Right atrium auricular region (tissue), 2 donors: ENCODE data around the gene HCLS1. TPM values are rescaled to one million over a fixed set of nuclear protein-coding genes. Genes with fewer than 3 reads are reported as not detected.

ENCODE experiments used
- DNase-seq: peaks from one replicate; pipeline ENCODE4 v3.0.0-alpha.2; 2019; ENCODE audit warnings: low spot score
- H3K27ac ChIP-seq, 2 donors: fragments of 200-600 bp; sonication (generic); 1 replicate in 1 of 2; 2 replicates in 1 of 2; pipeline ENCODE4 v1.5.1; 2016 to 2019
- H3K27me3 ChIP-seq, 2 donors: fragments of 200-600 bp; sonication (generic); one replicate each; pipeline versions ENCODE4 v1.5.1 to v1.6.0; 2017 to 2019
- H3K36me3 ChIP-seq: fragments of 200-600 bp; sonication (generic); one replicate; pipeline ENCODE4 v1.5.1; 2016
- H3K4me1 ChIP-seq, 2 donors: fragments of 200-600 bp; sonication (generic); one replicate each; pipeline versions ENCODE4 v1.5.1 to v1.6.0; 2017 to 2019
- H3K4me3 ChIP-seq, 2 donors: fragments of 200-600 bp; sonication (generic); 1 replicate in 1 of 2; 2 replicates in 1 of 2; pipeline ENCODE4 v1.5.1; 2017 to 2019; ENCODE audit warnings: mild to moderate bottlenecking in 1 of 2, moderate library complexity in 1 of 2
- H3K9me3 ChIP-seq, 2 donors: fragments of 200-600 bp; sonication (generic); one replicate each; pipeline ENCODE4 v1.5.1; 2019
- total RNA-seq, 2 donors: library from RNA; depleted of rRNA; stranded (reverse); fragments of >200 nt; gene quantifications; one replicate each; pipeline ENCODE4 v1.1.0, GENCODE V29; 2016
- TF ChIP-seq, protein P1 (sequence below), 2 donors: fragments of 200-600 bp; sonication (generic); IDR thresholded peaks; one replicate each; pipeline ENCODE4 v1.5.1; 2019; ENCODE audit warnings: antibody characterized with exemption in 2 of 2

Gene HCLS1
- total RNA-seq, 2 donors from 2014 or later: 9.6 to 26.1 TPM

DNA sequence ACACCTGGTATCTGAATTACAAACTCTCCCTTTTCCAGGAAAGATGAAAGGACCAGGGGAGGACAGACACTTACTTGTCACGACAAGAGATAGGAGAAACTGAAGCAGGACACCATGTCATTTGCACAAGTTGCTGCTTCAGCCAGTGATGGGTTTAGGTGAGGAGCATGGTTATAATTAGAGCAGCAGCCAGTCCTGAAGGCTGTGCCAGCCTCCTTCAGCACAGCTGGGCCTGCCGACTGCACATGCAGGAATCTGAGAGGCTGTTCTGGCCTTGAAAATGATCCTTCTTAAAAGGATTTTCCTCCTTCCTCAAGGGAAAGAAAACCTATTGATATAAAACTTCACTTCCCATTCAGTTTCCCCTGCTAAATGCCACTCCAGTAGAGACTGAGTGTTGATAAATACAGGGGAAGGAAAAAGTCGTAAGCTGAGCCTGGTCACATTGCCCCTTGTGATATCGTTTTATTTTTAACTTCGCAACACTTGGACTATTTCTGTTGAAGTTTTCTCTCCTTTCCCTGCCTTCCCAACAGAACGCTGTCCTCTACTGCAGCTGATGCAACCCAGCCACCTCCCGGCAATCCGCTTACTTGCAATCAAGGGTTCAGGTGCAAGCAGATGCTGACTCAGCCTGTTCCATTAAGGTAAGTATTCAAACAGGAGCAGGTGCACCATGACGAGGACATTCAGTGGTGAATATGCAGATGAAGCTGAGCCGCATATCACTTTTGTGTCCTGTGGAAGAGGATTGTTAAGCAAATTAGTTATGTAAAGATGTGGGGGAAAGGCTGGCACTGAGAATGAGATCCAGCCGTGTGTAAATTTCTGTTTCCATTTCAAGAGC lies 67.6 kb downstream of the HCLS1 start, which contains the start of gene FBXO40:
FBXO40 (plus strand) TSS at position 524 of the 847 bp plus-strand sequence. CDS start 27,197 bp downstream, outside the sequence.
- peak within 1 kb of the TSS; percentile 84 to 91 for H3K27ac ChIP-seq
- H3K4me1 ChIP-seq: peaks cover 0 to 4% of the 10 kb centered on the region in 2 donors
- peak within 1 kb of the TSS; percentile 48 to 51 for H3K4me3 ChIP-seq
- TF ChIP-seq, protein P1, sequence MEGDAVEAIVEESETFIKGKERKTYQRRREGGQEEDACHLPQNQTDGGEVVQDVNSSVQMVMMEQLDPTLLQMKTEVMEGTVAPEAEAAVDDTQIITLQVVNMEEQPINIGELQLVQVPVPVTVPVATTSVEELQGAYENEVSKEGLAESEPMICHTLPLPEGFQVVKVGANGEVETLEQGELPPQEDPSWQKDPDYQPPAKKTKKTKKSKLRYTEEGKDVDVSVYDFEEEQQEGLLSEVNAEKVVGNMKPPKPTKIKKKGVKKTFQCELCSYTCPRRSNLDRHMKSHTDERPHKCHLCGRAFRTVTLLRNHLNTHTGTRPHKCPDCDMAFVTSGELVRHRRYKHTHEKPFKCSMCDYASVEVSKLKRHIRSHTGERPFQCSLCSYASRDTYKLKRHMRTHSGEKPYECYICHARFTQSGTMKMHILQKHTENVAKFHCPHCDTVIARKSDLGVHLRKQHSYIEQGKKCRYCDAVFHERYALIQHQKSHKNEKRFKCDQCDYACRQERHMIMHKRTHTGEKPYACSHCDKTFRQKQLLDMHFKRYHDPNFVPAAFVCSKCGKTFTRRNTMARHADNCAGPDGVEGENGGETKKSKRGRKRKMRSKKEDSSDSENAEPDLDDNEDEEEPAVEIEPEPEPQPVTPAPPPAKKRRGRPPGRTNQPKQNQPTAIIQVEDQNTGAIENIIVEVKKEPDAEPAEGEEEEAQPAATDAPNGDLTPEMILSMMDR (IDR thresholded peaks at IDR 0.05): peak in 1 of 2 donors; percentile 44
- no peaks in the 10 kb centered on the region for H3K36me3 ChIP-seq
- no peaks in the 10 kb centered on the region for H3K9me3 ChIP-seq
- H3K27me3 ChIP-seq: no peaks in the 10 kb centered on the region
- no peak for DNase-seq

DNA sequence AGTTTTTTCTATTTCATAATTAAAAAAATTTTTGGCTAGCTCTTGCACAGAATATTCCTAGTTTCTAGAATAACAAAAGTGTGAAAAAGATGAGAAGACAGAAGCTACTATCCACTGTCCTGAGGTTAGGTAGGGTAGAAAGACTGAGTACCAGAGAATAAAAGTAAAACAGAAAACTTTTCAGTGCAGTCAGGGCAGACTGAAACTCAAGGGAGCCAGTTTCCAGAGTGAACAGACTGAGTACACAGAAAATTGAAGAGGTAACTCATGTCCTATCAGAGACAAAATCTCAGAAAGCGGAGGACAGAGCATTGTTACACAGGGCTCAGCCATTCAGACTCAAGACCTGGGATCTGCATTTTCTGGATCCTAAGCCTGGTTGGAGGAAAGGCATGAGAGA lies 76.3 kb downstream of the HCLS1 start:
- no peaks in the 10 kb centered on the region for H3K9me3 ChIP-seq
- no peak for DNase-seq
- TF ChIP-seq, protein P1 (IDR thresholded peaks at IDR 0.05): no peak

DNA sequence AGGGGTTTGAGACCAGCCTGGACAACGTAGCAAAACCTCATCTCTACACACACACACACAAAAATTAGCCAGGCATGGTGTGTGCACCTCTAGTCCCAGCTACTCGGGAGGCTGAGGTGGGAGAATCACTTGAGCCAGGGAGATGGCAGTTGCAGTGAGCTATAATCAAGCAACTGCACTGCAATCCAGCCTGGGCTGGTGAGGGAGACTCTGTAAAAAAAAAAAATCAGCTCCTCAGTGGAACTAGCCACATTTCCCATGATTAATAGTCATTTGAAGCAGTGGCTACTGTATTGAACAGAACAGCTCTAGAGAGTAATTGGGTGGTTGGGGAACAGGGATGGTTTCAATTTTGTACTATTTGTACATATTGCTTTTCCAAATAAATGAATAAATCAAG lies 79.0 kb downstream of the HCLS1 start:
- TF ChIP-seq, protein P1 (IDR thresholded peaks at IDR 0.05): no peak

More for the DNA sequence above, 76.3 kb downstream of the HCLS1 start:
- Histone ChIP-seq H3K27ac (no peak overlapping the region), H3K36me3 (no peaks in the 10 kb centered on the region), H3K4me1 (no peaks in the 10 kb centered on the region), H3K27me3 (no peaks in the 10 kb centered on the region), H3K4me3 (no peak overlapping the region)

More for the DNA sequence above, 79.0 kb downstream of the HCLS1 start:
- Histone ChIP-seq H3K27me3 (no peaks in the 10 kb centered on the region), H3K27ac (no peak overlapping the region), H3K9me3 (no peaks in the 10 kb centered on the region), H3K4me3 (no peak overlapping the region), H3K36me3 (no peaks in the 10 kb centered on the region), H3K4me1 (no peaks in the 10 kb centered on the region)
- DNase-seq: no peak

Other genes with a start within 250 kb of the HCLS1 start
- gene POLQ, start 114.9 kb downstream of the HCLS1 start, total RNA-seq: under 1 TPM; 0.28 to 0.41 TPM
- not detected for gene ARGFX, start 93.0 kb downstream of the HCLS1 start, total RNA-seq
- 100 to 1,000 TPM in 1 of 2 donors, 10 to 100 TPM in 1; 81.6 to 187 TPM for gene FBXO40, start 67.5 kb downstream of the HCLS1 start, total RNA-seq
- 10 to 100 TPM; 44.1 to 49.6 TPM for gene GOLGB1, start 88.8 kb upstream of the HCLS1 start, total RNA-seq
- 1 to 10 TPM; 6.5 to 6.7 TPM for gene IQCB1, start 174.2 kb upstream of the HCLS1 start, total RNA-seq
- gene EAF2, start 174.3 kb upstream of the HCLS1 start, total RNA-seq: 1 to 10 TPM; 1.6 to 3.2 TPM
- gene SLC15A2, start 233.5 kb upstream of the HCLS1 start, total RNA-seq: 1 to 10 TPM in 1 of 2 donors, under 1 TPM in 1; 0.47 to 1.7 TPM